GM19193 (cell line): ENCODE data around the gene FUBP3.

Source experiments
- POLR2A ChIP-seq: IDR thresholded peaks from 4 replicates; pipeline ENCODE4 v1.6.1; 2011; ENCODE audit not compliant: insufficient read depth, insufficient read length; ENCODE audit errors: extremely low read depth

FUBP3 gene

GRCh38 chr9:130660326-130660682, 80.9 kb downstream of the FUBP3 start:
- TF ChIP-seq POLR2A, result no peak

GRCh38 chr9:130660683-130661450, 81.5 kb downstream of the FUBP3 start:
- TF ChIP-seq POLR2A, result no peak

- no peak for TF ChIP-seq POLR2A
Measured at GRCh38 chr9:130661451-130662098, 82.2 kb downstream of the FUBP3 start.

- no peak for TF ChIP-seq POLR2A
Measured at GRCh38 chr9:130662099-130662969, 83.0 kb downstream of the FUBP3 start.

- TF ChIP-seq POLR2A, result no peak
Measured at GRCh38 chr9:130662970-130663257, 83.5 kb downstream of the FUBP3 start.

GRCh38 chr9:130663258-130663976, 84.0 kb downstream of the FUBP3 start:
- TF ChIP-seq POLR2A, result no peak

GRCh38 chr9:130663977-130664250, 84.5 kb downstream of the FUBP3 start:
- TF ChIP-seq POLR2A, result no peak

- no peak for TF ChIP-seq POLR2A
Measured at GRCh38 chr9:130664251-130665028, 85.1 kb downstream of the FUBP3 start, which contains the start of gene PRDM12. PRDM12 (plus strand) TSS chr9:130664594; CDS start chr9:130664654, 60 bp downstream.

GRCh38 chr9:130665029-130665430, 85.7 kb downstream of the FUBP3 start:
- no peak for TF ChIP-seq POLR2A

GRCh38 chr9:130665431-130666392, 86.3 kb downstream of the FUBP3 start:
- no peak for TF ChIP-seq POLR2A

- no peak for TF ChIP-seq POLR2A
Measured at GRCh38 chr9:130666393-130667119, 87.2 kb downstream of the FUBP3 start.

GRCh38 chr9:130667120-130667435, 87.7 kb downstream of the FUBP3 start:
- TF ChIP-seq POLR2A, result no peak

GRCh38 chr9:130668196-130668595, 88.8 kb downstream of the FUBP3 start:
- TF ChIP-seq POLR2A, result no peak
